Ovary (tissue), 9 donors: ENCODE results near the gene PHF2. TPM values are rescaled to one million over a fixed set of nuclear protein-coding genes. Genes with fewer than 3 reads are reported as not detected.
A peak's percentile ranks its signal among the peaks of the same experiment; 100 is the strongest.

ENCODE experiments used
- DNase-seq, 5 donors: peaks; one replicate each; pipeline ENCODE4 v3.0.0-alpha.2; 2019 to 2020
- H3K27ac ChIP-seq, 2 donors: fragments of 200-600 bp; one replicate each; pipeline versions ENCODE4 v1.5.1 to v1.8.0; 2019 to 2022
- H3K27me3 ChIP-seq: fragments of 200-600 bp; one replicate; pipeline ENCODE4 v1.8.0; 2022
- H3K36me3 ChIP-seq: fragments of 200-600 bp; sonication (generic); one replicate; pipeline ENCODE4 v1.5.1; 2019
- H3K4me1 ChIP-seq: one replicate; pipeline ENCODE4 v1.8.1; 2013; ENCODE audit warnings: mild to moderate bottlenecking, moderate library complexity; ENCODE audit not compliant: insufficient read depth
- H3K4me3 ChIP-seq: fragments of 200-600 bp; sonication (generic); one replicate; pipeline ENCODE4 v1.5.1; 2017
- H3K9me3 ChIP-seq, 2 donors: fragments of 200-600 bp in 1 of 2; sonication (generic) in 1 of 2; one replicate each; pipeline versions ENCODE4 v1.5.1 to v1.8.1; 2013 to 2019; ENCODE audit warnings: mild to moderate bottlenecking in 1 of 2, moderate library complexity in 1 of 2
- CTCF ChIP-seq, 3 donors: fragments of 450-650 bp in 2 of 3; fragments of 200-600 bp in 1 of 3; IDR thresholded peaks; one replicate each; pipeline versions ENCODE4 v1.5.1 to v1.8.0; 2016 to 2022; ENCODE audit warnings: antibody characterized with exemption in 3 of 3, mild to moderate bottlenecking in 1 of 3
- EP300 ChIP-seq: sonication (generic); formaldehyde crosslinking; IDR thresholded peaks from one replicate; pipeline ENCODE4 v1.6.1; 2017; ENCODE audit warnings: antibody characterized with exemption
- POLR2A ChIP-seq: fragments of 450-650 bp; IDR thresholded peaks from one replicate; pipeline ENCODE4 v1.6.1; 2017; ENCODE audit warnings: antibody characterized with exemption, mild to moderate bottlenecking, moderate library complexity
- WGBS, 3 donors: extraction: QIAGEN DNeasy Blood & Tissue Kit in 1 of 3; methylation state at CpG; one replicate each; pipeline versions ENCODE4 v1.1.5 to v1.1.7; 2013 to 2017; 5-methylcytosine and 5-hydroxymethylcytosine counted together
- intact Hi-C, 4 donors: fragments of 100-400 bp; cut with DNase I; formaldehyde crosslinking; loops; one replicate each; pipeline versions ENCODE4 v1.11.0 to v1.15.1; 2022 to 2023
- polyA plus RNA-seq, 2 donors: library from polyadenylated mRNA; stranded (reverse); fragments of 200-250 nt in 1 of 2; fragments of 350-450 nt in 1 of 2; fragmentation: Illumina TruSeq in 1 of 2; extraction: RNeasy Lipid Tissue Mini Kit (QIAGEN cat#74804) in 1 of 2; gene quantifications; one replicate each; pipeline ENCODE4 v1.2.3, GENCODE V29; 2013 to 2014
- total RNA-seq, 7 donors: library from RNA; depleted of rRNA in 2 of 7; stranded (reverse); fragments of >200 nt in 2 of 7; fragmentation: NEBNext Ultra II Directional in 3 of 7; extraction: Animal tissue kit (Norgen Biotek cat#: 25700) in 3 of 7; gene quantifications; one replicate each; pipeline versions ENCODE4 v1.1.0 to v1.2.4, GENCODE V29; 2016 to 2023
- donor health status: DM: no; HTN: no; CAD: no; lungs with moderate emphysema.
- donor health status: DM: no; HTN: no; CAD: no.
- donor health status: Bipolar disorder and iron deficiency.
- donor health status: DM: yes; HTN: yes; CAD: no.
- donor health status: DM: no; HTN: no; CAD: no.
- donor health status: DM: yes; HTN: yes; CAD: no.

PHF2 gene
- total and polyA plus RNA-seq, 9 donors: 20.3 to 50.1 (median 39.7) TPM

GRCh38 chr9:93676310-93677047, 100.1 kb downstream of the PHF2 start:
- WGBS, 3 donors: 90 to 93% (median 90%) methylated on average over 23 of the region's 23 CpGs
- no peaks in the 10 kb centered on the region for H3K36me3 ChIP-seq

GRCh38 chr9:93677048-93677571, 100.7 kb downstream of the PHF2 start:
- no peaks in the 10 kb centered on the region for H3K27me3 ChIP-seq
- no peak for TF ChIP-seq CTCF (IDR thresholded peaks at IDR 0.05)
- TF ChIP-seq POLR2A: no peak
- TF ChIP-seq EP300: no peak
- DNase-seq: peak in 3 of 5 donors; percentile 4 to 27 (median 7)
- no peaks in the 10 kb centered on the region for H3K4me1 ChIP-seq
- WGBS, 3 donors: 91 to 97% (median 93%) methylated on average over 10 to 12 of the region's 12 CpGs
- H3K36me3 ChIP-seq: no peaks in the 10 kb centered on the region
- no peak overlapping the region for H3K27ac ChIP-seq
- no peak overlapping the region for H3K4me3 ChIP-seq
- intact Hi-C loops: no loop called here
- H3K9me3 ChIP-seq: no peaks in the 10 kb centered on the region

More at GRCh38 chr9:93676310-93677047, 100.1 kb downstream of the PHF2 start:
- TF ChIP-seq EP300 (no peak), POLR2A (no peak)
- Histone ChIP-seq H3K27me3 (no peaks in the 10 kb centered on the region), H3K4me3 (no peak overlapping the region), H3K9me3 (no peaks in the 10 kb centered on the region), H3K4me1 (no peaks in the 10 kb centered on the region), H3K27ac (no peak overlapping the region)
- intact Hi-C loops: no loop called here
- DNase-seq: peak in 4 of 5 donors; percentile 5 to 34 (median 8)

GRCh38 chr9:93677641-93678136, 101.3 kb downstream of the PHF2 start:
- H3K27me3 ChIP-seq: no peaks in the 10 kb centered on the region
- H3K4me3 ChIP-seq: no peak overlapping the region
- H3K9me3 ChIP-seq: no peaks in the 10 kb centered on the region
- no peak overlapping the region for H3K27ac ChIP-seq
- intact Hi-C loops: no loop called here
- DNase-seq: peak in 2 of 5 donors; percentile 3 to 22
- no peak for TF ChIP-seq CTCF (IDR thresholded peaks at IDR 0.05)
- no peak for TF ChIP-seq EP300
- TF ChIP-seq POLR2A: no peak
- WGBS, 3 donors: 95 to 97% (median 95%) methylated on average over 16 of the region's 16 CpGs
- H3K4me1 ChIP-seq: no peaks in the 10 kb centered on the region
- H3K36me3 ChIP-seq: no peaks in the 10 kb centered on the region

GRCh38 chr9:93678199-93679019, 102.0 kb downstream of the PHF2 start:
- Histone ChIP-seq H3K36me3 (no peaks in the 10 kb centered on the region), H3K4me1 (no peaks in the 10 kb centered on the region), H3K27me3 (no peaks in the 10 kb centered on the region), H3K4me3 (no peak overlapping the region), H3K9me3 (no peaks in the 10 kb centered on the region), H3K27ac (no peak overlapping the region)
- WGBS, 3 donors: 81 to 88% (median 85%) methylated on average over 17 of the region's 17 CpGs
- intact Hi-C loops: no loop called here
- peak in 4 of 5 donors; percentile 5 to 29 (median 13) for DNase-seq
- TF ChIP-seq EP300: no peak
- TF ChIP-seq POLR2A: no peak
- TF ChIP-seq CTCF (IDR thresholded peaks at IDR 0.05): no peak
